GM21360 (cell line): Measurements from ENCODE around the gene TMEM125.

Experiments used
- ATAC-seq: cut with Tn5 transposase; IDR thresholded peaks from one replicate; pipeline ENCODE4 v1.9.1; 2021; ENCODE audit warnings: mild to moderate bottlenecking, moderate library complexity; ENCODE audit not compliant: unreplicated experiment

Gene TMEM125

GRCh38 chr1:43272576-43273571, 3.1 kb downstream of the TMEM125 start:
- ATAC-seq = no peak

GRCh38 chr1:43273708-43274107, 3.9 kb downstream of the TMEM125 start:
- no peak for ATAC-seq

- no peak for ATAC-seq
Measured at GRCh38 chr1:43274125-43274803, 4.5 kb downstream of the TMEM125 start.

- no peak for ATAC-seq
Measured at GRCh38 chr1:43274804-43275180, 5.0 kb downstream of the TMEM125 start.

GRCh38 chr1:43275826-43276620, 6.2 kb downstream of the TMEM125 start:
- ATAC-seq = no peak

DNA sequence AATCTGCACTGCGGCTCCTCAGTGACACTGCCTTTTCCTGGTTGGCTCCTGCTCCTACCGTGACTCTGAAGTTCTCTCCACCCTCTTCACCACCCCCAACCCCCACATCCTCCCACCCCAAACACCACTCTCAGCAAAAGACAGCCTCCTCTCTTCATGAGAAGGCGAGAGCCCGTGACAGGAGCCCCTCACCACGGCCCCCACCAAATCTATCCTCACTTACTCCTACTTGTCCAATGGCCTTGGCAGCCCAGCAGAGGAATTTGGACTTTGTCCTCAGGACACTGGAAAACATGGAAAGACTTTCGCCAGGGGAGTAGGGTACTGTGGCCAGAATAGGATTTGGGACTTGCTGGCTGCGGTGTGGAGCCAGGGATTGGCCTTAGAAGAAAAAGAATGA, 6.9 kb downstream of the TMEM125 start:
- ATAC-seq = no peak

GRCh38 chr1:43277116-43277876, 7.5 kb downstream of the TMEM125 start:
- ATAC-seq = no peak

DNA sequence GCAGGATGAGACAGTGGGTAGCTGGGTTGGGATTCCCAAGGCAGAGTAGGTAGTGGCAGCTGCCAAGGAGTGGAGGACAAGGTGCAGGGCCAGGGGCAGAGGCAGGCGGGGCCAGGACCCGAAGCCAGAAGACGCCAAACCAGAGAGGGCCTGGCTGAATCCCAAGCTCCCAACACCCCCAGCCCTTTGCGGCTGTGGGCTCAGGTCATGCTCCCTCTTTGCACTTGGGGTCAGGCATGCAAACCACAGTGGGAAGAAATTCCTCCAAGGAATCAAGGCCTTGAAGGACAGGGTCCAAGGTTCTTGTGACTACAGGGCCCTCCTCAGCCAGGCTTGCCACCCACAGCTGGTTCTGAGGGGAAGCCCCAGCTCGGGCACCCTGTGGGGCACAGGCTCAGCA, 9.4 kb downstream of the TMEM125 start:
- ATAC-seq = no peak

DNA sequence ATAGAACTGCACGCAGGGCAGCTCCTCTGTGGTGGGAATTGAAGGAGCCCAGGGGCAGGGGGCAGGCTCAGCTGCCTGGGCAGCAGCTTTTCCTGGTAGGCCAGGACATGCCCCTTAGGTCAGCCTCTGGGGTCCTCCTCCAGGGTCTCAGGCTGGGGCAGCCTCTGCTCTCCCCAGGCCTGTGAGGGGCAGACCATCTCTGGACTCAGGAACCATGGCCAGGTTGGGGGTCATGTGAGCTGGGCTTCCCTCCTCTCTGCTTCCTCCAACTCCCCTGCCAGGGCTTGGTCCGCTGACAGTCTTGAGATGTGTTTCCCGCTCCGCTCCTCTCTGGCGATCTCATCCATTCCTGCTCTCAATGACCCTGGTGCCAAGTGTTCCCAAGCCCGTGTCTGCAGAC, 9.9 kb downstream of the TMEM125 start:
- ATAC-seq = no peak

- ATAC-seq = no peak
Measured at GRCh38 chr1:43280692-43281091, 10.9 kb downstream of the TMEM125 start.

- ATAC-seq = no peak
Measured at GRCh38 chr1:43282220-43283195, 12.7 kb downstream of the TMEM125 start.

DNA sequence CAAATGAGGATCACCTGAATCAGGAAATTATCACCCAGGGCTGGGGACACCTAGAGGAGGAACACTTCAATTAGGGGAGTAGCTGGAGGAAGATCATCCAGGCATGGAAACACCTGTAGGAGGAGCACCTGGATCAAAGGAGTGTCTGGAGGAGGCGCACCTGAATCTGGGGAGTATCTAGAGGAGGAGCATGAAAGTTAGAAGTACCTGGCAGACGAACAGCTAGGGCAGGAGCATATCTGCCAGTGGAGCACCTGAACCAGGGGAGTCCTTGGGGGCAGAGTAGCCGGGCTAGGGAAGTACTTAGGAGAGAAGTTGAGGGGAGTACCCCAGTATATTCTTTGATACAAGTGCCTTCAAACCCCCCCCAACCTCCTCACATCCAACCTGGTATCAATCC, 14.3 kb downstream of the TMEM125 start:
- ATAC-seq = no peak

GRCh38 chr1:43284546-43285110, 14.8 kb downstream of the TMEM125 start:
- ATAC-seq = no peak

DNA sequence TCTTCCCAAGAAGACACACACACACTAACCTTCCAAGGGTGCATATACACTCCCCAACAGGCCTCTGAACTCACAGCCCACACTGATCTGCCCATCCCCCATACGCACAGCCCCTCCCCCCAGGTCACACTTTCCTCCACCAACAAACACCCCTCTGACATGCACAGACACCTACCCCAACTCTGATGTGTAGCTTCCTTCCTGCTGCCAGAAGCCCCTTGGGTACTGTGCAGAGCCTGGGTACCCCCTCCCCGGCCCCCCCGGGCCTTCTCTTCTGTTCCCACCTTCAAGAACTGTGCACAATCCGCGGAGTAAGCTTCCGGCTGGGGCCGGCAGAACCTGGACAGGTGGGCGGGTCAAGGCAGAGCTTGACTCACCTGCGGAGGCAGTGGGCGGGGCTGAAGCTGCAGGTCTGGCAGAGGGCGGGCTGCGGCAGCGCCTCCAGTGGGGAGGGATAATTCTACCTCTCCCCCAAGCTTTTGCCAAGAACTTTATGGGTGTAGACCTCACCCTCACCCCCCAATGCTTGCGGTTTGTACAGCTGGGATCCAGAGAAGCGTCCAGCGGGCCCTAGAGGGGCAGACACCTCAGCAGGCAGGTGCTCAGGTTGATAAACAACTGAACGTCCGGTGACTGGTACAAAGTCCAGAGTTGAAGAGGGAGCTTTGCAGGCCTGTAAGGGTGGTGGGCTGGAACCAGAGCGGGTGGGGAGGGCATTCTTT, 15.6 kb downstream of the TMEM125 start, which contains the start of gene C1orf210:
C1orf210 (minus strand) TSS at position 313 of the 722 bp plus-strand sequence. CDS start 2,311 bp downstream, outside the sequence.
- no peak for ATAC-seq

GRCh38 chr1:43286115-43286514, 16.3 kb downstream of the TMEM125 start:
- no peak for ATAC-seq

DNA sequence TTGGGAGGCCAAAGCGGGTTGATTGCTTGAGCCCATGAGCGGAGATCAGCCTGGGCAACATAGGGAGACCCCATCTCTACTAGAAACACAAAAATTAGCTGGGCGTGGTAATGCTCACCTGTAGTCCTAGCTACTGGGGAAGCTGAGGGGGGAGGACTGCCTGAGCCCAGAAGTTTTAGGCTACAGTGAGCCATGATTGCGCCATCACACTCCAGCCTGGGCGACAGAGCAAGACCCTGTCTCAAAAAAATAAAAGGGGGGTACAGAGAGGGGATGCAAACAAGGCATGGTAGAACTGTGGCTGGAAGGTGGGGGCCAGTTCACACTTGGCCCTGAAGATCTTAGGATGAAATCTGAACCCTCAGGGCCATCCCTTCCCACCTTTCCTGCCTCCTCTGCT, 16.8 kb downstream of the TMEM125 start:
- ATAC-seq = no peak

DNA sequence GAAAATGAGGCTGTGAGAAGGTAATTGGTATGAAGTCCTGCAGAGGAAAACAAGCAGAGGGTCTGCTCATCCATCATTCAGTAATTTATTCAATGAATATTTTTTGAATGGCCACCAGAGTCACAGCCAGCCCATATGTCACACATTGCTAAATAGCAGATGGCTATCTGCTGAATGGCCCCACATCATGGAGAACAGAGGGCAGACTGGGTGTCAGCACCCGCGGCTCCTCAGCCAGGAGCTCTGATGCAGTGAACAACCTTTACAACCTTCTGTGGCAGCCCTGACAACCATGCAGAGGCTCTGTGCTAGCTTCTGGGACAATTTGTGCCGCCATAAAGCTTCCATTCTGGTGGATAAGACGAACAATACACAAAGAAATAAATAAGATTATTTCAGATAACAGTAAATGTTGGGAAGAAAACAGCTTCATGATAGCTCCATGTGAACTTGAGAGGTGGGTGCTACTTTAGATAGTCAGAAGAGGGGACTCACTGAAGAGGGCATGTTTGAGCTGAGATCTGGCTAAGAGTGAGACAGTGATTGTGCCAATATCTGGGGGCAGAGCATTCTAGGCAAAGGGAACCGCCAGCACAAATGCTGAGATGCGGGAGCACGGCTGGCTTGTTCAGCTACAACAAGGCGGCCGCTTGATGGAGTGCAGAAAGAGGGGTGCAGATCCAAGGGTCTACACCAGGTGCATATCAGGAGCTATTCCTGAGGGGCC, 18.4 kb downstream of the TMEM125 start:
- ATAC-seq = no peak
